Measurements from ENCODE around the gene SBNO2. TPM values are rescaled to one million over a fixed set of nuclear protein-coding genes. Genes with fewer than 3 reads are reported as not detected.

Gene SBNO2
- total RNA-seq, 5 donors from 2014 or later (not counting 1 experiment from before 2014, with no cell fraction given) = 90.2 to 115 (median 106) TPM

DNA sequence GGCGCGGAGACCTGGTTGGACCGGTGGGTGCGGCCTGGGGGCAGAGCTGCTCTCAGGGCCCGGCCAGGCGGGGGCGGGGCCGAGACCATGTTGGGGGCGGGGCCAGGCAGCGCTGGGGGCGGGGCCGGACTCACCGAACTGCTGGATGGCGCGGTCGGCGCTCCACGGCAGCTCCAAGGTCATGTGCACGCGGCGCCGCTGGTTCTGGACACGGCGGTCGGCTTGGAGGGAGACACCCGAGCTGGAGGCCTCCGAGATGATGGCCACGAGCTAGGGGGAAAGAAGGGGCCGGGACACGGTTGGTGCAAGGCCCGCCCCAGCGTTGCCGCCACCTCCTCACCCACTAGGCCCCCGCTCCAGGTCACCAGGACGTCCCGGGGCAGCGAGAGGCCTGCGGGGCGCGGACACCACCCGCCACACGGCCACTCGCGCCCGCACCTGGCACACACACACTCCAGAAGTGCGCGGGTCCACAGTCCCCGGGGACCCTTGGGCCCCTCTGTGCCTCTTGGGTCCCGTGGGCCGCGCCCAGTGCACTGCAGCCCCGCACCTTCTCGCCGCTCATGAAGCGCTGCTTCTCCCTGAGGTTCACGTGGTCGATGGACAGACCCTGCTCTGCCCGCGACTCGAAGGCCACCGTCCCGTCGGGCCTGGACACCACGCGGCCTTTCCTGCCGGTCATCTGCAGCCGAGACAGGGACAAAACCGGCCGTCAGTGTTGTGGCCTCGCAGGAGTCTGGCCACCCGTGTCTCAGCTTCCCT lies 61.6 kb downstream of the SBNO2 start:
- Mint-ChIP-seq H3K4me1 (peaks cover 0 to 2% (median 1%) of the 10 kb centered on the region in 3 donors), H3K4me3 (no peak overlapping the region), H3K27me3 (no peaks in the 10 kb centered on the region), H3K9me3 (no peaks in the 10 kb centered on the region), H3K36me3 (no peaks in the 10 kb centered on the region), H3K27ac (no peak overlapping the region)
- H3K4me1 ChIP-seq (ENCODE audit: control insufficient read depth in 1 of 2, extremely low read depth in 1 of 2, insufficient read depth in 2 of 2, low read length in 2 of 2) = peaks cover 0 to 19% of the 10 kb centered on the region in 2 experiments
- POLR2A ChIA-PET = interaction anchor here in 1 of 2 donors (0.6 kb wide), 2 partner anchors 45 to 339 kb away, joined by 5 read pairs; no protein-coding TSS in a partner anchor
- H3K27ac ChIP-seq (ENCODE audit: low read length) = no peak overlapping the region
- CTCF ChIA-PET = interaction anchor here in 1 of 2 donors (0.6 to 0.7 kb wide), 3 partner anchors 21 to 189 kb away, joined by 3 to 6 read pairs (median 3); no protein-coding TSS in a partner anchor
- peaks cover 14 to 58% of the 10 kb centered on the region in 2 donors for H3K36me3 ChIP-seq (ENCODE audit: control insufficient read depth in 2 of 2, extremely low read depth in 1 of 2, insufficient read depth in 1 of 2, low read length in 1 of 2)
- H3K27me3 ChIP-seq (replicated peaks in 1 of 2; ENCODE audit: control insufficient read depth in 2 of 2, extremely low read depth in 1 of 2, insufficient read depth in 2 of 2, low read length in 1 of 2) = no peaks in the 10 kb centered on the region
- DNase-seq (peak in 1 of 35 experiments; percentile 23), ATAC-seq (replicated peaks in 1 of 4) (no peak)
- no peaks in the 10 kb centered on the region for H3K9me3 ChIP-seq
- 93% methylated on average over 66 of the region's 71 CpGs for WGBS (ENCODE audit: insufficient coverage)
- no peak overlapping the region for H3K4me3 ChIP-seq (ENCODE audit: control insufficient read depth in 1 of 2, extremely low read depth in 1 of 2, low read length in 1 of 2)

DNA sequence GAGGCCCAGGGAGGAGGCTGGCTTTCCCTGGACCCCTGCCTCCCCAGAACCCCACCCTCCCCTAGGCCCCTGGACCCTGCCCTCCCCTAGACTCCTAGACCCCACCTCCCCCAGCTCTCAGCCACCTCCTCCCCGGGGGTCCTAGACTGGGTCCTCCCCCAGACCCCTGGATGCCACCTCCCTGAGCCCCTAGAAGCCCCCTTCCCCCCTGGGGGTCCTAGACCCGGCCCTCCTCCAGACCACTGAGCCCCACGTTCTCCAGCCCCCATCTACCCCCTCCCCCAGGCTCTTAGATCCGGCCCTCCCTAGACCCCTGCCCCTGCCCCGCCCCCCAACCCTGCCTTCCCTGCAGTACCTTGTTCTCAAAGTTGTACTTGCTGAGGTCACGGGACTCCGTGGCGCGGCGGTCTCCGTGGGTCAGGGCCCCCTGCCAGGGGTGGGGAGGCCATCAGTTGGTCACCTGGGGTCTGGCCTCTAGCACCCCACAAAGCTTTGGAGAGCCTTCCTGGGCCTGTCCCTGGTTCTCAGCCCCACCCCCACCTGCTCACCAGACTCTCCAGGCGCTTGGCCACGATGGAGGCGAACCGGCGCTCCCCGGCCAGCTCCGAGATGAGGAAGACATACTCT lies 62.3 kb downstream of the SBNO2 start:
- ATAC-seq (replicated peaks in 1 of 4) (no peak), DNase-seq (no peak)
- H3K4me1 ChIP-seq (ENCODE audit: control insufficient read depth in 1 of 2, extremely low read depth in 1 of 2, insufficient read depth in 2 of 2, low read length in 2 of 2) = peaks cover 0 to 24% of the 10 kb centered on the region in 2 experiments
- 96% methylated on average over 13 of the region's 18 CpGs for WGBS (ENCODE audit: insufficient coverage)
- CTCF ChIA-PET = interaction anchor here in 1 of 2 donors (0.6 to 0.7 kb wide), 3 partner anchors 21 to 189 kb away, joined by 3 to 6 read pairs (median 3); no protein-coding TSS in a partner anchor
- Mint-ChIP-seq H3K27ac (no peak overlapping the region), H3K36me3 (no peaks in the 10 kb centered on the region), H3K4me3 (no peak overlapping the region), H3K4me1 (peaks cover 0 to 4% (median 3%) of the 10 kb centered on the region in 3 donors), H3K27me3 (no peaks in the 10 kb centered on the region), H3K9me3 (no peaks in the 10 kb centered on the region)
- H3K36me3 ChIP-seq (ENCODE audit: control insufficient read depth in 2 of 2, extremely low read depth in 1 of 2, insufficient read depth in 1 of 2, low read length in 1 of 2) = peaks cover 11 to 54% of the 10 kb centered on the region in 2 donors
- no peaks in the 10 kb centered on the region for H3K27me3 ChIP-seq (replicated peaks in 1 of 2; ENCODE audit: control insufficient read depth in 2 of 2, extremely low read depth in 1 of 2, insufficient read depth in 2 of 2, low read length in 1 of 2)
- POLR2A ChIA-PET = interaction anchor here in 1 of 2 donors (0.6 kb wide), 2 partner anchors 46 to 340 kb away, joined by 5 read pairs; no protein-coding TSS in a partner anchor
- no peak overlapping the region for H3K4me3 ChIP-seq (ENCODE audit: control insufficient read depth in 1 of 2, extremely low read depth in 1 of 2, low read length in 1 of 2)
- H3K27ac ChIP-seq (ENCODE audit: low read length) = no peak overlapping the region
- H3K9me3 ChIP-seq = no peaks in the 10 kb centered on the region

DNA sequence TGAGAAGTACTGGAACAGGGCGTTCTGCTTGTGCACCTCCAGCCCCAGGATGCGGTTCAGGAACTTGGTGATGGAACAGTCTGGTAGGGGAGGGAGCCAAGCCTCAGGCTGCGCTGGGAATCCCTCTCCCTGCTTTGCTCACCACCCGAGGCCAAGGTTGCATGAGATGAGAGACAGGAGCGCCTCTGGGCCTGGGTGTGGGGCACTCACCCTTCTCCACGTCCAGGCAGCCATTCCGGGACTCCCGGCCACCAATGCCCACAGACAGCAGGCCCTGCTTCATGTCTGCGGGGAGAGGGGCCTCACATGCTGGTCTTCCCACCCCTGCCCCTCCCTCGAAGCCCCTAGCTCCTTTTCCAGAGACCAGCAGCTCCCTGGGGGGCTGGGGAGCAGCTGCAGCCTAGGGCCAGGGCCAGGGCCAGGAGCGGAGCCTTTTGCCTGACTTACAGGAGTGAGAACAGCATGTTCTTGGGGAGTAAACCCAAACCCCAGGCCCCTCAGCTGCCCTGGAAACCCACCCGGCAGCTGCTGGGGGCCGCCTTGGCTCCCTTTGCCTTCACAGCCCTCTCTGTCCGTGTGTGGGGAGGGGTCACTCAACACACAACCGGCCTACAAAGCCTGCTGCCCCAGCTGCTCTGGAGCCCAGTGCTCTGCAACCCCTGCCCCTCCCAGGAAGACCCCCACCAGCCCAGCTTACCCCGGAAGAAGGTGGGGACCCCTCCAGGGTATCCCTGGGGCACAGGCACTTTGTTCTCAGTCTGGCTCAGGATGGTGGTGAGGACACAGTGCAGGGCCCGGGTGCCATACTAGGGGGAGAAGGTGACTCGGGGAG lies 63.0 kb downstream of the SBNO2 start:
- Histone ChIP-seq H3K27ac (ENCODE audit: low read length) (peak overlapping the region; percentile 12), H3K4me1 (ENCODE audit: control insufficient read depth in 1 of 2, extremely low read depth in 1 of 2, insufficient read depth in 2 of 2, low read length in 2 of 2) (peaks cover 0 to 31% of the 10 kb centered on the region in 2 experiments), H3K27me3 (replicated peaks in 1 of 2; ENCODE audit: control insufficient read depth in 2 of 2, extremely low read depth in 1 of 2, insufficient read depth in 2 of 2, low read length in 1 of 2) (no peaks in the 10 kb centered on the region), H3K36me3 (ENCODE audit: control insufficient read depth in 2 of 2, extremely low read depth in 1 of 2, insufficient read depth in 1 of 2, low read length in 1 of 2) (peaks cover 7 to 54% of the 10 kb centered on the region in 2 donors), H3K4me3 (ENCODE audit: control insufficient read depth in 1 of 2, extremely low read depth in 1 of 2, low read length in 1 of 2) (no peak overlapping the region), H3K9me3 (no peaks in the 10 kb centered on the region)
- WGBS (ENCODE audit: insufficient coverage) = 95% methylated on average over 9 of the region's 18 CpGs
- no peaks in the 10 kb centered on the region for H3K27me3 Mint-ChIP-seq
- H3K36me3 Mint-ChIP-seq = no peaks in the 10 kb centered on the region
- DNase-seq (no peak), ATAC-seq (replicated peaks in 1 of 4) (no peak)
- POLR2A ChIA-PET = no interaction called here
- peak overlapping the region in 1 of 2 donors; percentile 19 for H3K27ac Mint-ChIP-seq
- H3K4me3 Mint-ChIP-seq = no peak overlapping the region
- H3K4me1 Mint-ChIP-seq = peaks cover 0 to 6% (median 5%) of the 10 kb centered on the region in 3 donors
- no peaks in the 10 kb centered on the region for H3K9me3 Mint-ChIP-seq
- CTCF ChIA-PET = interaction anchor here in 1 of 2 donors (1.0 kb wide), 1 partner anchor 36 kb away, joined by 3 read pairs; no protein-coding TSS in a partner anchor

DNA sequence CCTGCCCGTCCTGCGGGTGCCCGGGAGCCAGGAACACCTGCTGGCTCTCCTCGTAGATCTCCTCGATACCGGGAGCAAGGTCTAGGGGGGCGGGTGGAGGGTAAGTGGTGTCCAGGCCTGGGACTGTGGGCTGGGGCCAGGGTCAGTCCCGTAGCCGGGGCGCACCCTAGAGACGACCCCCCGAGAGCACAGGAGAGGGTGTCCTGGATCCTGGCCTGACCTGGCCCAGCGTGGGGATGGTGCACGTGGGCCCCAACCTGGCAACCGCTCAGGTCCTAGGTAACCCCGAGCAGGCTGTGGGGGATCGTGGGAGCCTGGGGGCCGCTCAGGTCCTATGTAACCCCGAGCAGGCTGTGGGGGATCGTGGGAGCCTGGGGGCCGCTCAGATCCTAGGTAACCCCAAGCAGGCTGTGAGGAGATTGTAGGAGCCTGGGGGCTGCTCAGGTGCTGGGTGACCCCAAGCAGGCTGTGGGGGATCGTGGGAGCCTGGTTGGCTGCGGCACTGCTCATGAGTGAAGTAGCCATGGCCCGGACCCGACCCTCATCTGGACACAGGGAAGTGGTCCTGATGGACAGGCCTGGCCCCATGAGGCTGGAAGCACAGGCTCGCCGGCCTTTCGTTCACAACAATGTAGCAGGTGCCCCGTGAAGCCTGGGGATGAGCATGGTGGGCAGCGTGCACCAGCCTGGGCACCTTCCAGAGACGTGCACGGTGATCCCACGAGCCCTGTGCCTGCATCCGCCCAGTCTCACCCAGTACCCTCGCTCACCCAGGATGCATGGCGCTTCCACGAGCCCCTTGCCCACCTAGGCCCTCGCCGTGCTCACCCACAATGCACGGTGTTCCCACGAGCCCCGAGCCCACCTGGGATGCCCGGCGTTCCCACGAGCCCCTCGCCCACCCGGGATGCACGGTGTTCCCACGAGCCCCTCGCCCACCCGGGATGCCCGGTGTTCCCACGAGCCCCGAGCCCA lies 64.1 kb downstream of the SBNO2 start:
- Histone ChIP-seq H3K27me3 (replicated peaks in 1 of 2; ENCODE audit: control insufficient read depth in 2 of 2, extremely low read depth in 1 of 2, insufficient read depth in 2 of 2, low read length in 1 of 2) (no peaks in the 10 kb centered on the region), H3K4me3 (ENCODE audit: control insufficient read depth in 1 of 2, extremely low read depth in 1 of 2, low read length in 1 of 2) (no peak overlapping the region), H3K27ac (ENCODE audit: low read length) (no peak overlapping the region), H3K9me3 (no peaks in the 10 kb centered on the region), H3K4me1 (ENCODE audit: control insufficient read depth in 1 of 2, extremely low read depth in 1 of 2, insufficient read depth in 2 of 2, low read length in 2 of 2) (peaks cover 3 to 42% of the 10 kb centered on the region in 2 experiments), H3K36me3 (ENCODE audit: control insufficient read depth in 2 of 2, extremely low read depth in 1 of 2, insufficient read depth in 1 of 2, low read length in 1 of 2) (peaks cover 7 to 48% of the 10 kb centered on the region in 2 donors)
- no peak overlapping the region for H3K4me3 Mint-ChIP-seq
- no peak overlapping the region for H3K27ac Mint-ChIP-seq
- DNase-seq (no peak), ATAC-seq (replicated peaks in 1 of 4) (no peak)
- no peaks in the 10 kb centered on the region for H3K36me3 Mint-ChIP-seq
- ChIA-PET POLR2A (no interaction called here), CTCF (interaction anchor here in 1 of 2 donors (1.0 kb wide), 1 partner anchor 35 kb away, joined by 3 read pairs; no protein-coding TSS in a partner anchor)
- 96% methylated on average over 48 of the region's 54 CpGs for WGBS (ENCODE audit: insufficient coverage)
- H3K9me3 Mint-ChIP-seq = no peaks in the 10 kb centered on the region
- H3K4me1 Mint-ChIP-seq = peaks cover 0 to 11% (median 8%) of the 10 kb centered on the region in 3 donors
- no peaks in the 10 kb centered on the region for H3K27me3 Mint-ChIP-seq

DNA sequence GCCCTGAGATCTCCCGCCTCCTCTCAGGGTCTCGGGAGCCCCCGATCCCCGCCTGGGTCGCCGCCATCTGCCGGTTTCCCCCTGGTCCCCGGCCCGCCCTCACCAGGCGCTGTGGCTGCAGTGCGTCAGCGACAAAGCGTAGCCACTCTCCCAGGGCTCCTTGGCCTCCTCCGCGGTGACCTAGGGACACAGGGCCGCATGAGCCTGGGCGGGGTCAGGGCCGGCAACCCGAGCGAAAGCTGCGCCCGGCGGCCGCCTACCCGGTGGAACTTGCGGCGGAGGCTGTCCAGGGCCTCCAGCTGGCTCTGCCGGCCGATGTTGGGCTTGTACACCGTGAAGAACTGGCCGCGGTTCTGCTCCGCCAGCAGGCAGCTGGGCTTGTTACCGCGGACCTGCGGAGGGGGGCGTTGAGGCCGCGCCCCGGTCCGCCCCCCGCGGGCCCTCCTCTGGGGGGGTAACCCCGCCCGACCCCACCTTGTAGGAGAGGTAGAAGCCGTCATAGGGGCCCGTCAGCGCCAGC lies 65.0 kb downstream of the SBNO2 start:
- DNase-seq (peak in 1 of 35 experiments; percentile 20), ATAC-seq (replicated peaks in 1 of 4) (no peak)
- peaks cover 0 to 11% (median 9%) of the 10 kb centered on the region in 3 donors for H3K4me1 Mint-ChIP-seq
- ChIA-PET POLR2A (no interaction called here), CTCF (no interaction called here)
- no peaks in the 10 kb centered on the region for H3K27me3 ChIP-seq (replicated peaks in 1 of 2; ENCODE audit: control insufficient read depth in 2 of 2, extremely low read depth in 1 of 2, insufficient read depth in 2 of 2, low read length in 1 of 2)
- H3K27me3 Mint-ChIP-seq = no peaks in the 10 kb centered on the region
- WGBS (ENCODE audit: insufficient coverage) = 93% methylated on average over 37 of the region's 48 CpGs
- no peak overlapping the region for H3K4me3 ChIP-seq (ENCODE audit: control insufficient read depth in 1 of 2, extremely low read depth in 1 of 2, low read length in 1 of 2)
- peaks cover 4 to 43% of the 10 kb centered on the region in 2 experiments for H3K4me1 ChIP-seq (ENCODE audit: control insufficient read depth in 1 of 2, extremely low read depth in 1 of 2, insufficient read depth in 2 of 2, low read length in 2 of 2)
- H3K27ac ChIP-seq (ENCODE audit: low read length) = no peak overlapping the region
- no peak overlapping the region for H3K4me3 Mint-ChIP-seq
- H3K27ac Mint-ChIP-seq = no peak overlapping the region
- no peaks in the 10 kb centered on the region for H3K9me3 ChIP-seq
- peaks cover 4 to 44% of the 10 kb centered on the region in 2 donors for H3K36me3 ChIP-seq (ENCODE audit: control insufficient read depth in 2 of 2, extremely low read depth in 1 of 2, insufficient read depth in 1 of 2, low read length in 1 of 2)
- H3K9me3 Mint-ChIP-seq = no peaks in the 10 kb centered on the region
- no peaks in the 10 kb centered on the region for H3K36me3 Mint-ChIP-seq
